Measurements from ENCODE around the gene SLC16A2.

DNA sequence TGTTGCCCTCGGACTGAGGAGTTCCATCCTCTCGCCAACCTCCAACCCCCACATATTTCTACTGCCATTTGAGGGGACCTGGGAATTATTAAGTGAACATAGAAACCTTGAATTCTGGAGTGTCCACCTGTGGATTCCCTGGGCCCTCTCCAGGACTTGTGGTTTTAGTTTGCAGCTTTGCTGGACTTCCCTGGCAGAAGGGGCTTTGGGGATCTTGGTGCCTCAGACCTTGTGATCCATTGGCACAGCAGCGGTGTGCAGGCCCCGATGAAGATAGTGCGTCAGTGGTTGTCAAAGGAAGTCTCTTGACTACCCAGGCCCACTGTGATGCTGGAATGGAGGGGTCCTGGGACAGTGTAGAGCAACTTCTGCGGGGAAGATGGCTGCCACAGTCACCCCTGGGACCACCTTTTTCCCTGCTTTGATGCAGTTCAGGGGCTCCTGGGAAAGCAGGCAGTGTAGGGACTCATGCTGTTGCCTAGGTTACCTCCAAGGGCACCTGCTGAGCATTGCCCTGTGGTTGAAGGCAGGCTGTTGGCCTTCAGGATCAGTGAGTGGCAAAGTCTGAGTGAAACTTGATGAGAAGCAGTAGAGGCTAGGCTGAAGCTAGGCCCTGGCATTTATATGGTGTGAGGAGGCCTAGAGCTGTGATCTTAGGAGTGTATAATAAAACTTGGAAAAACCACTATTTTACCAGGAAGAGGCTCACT lies 2.2 kb downstream of the SLC16A2 start:
- TF ChIP-seq, protein P1, sequence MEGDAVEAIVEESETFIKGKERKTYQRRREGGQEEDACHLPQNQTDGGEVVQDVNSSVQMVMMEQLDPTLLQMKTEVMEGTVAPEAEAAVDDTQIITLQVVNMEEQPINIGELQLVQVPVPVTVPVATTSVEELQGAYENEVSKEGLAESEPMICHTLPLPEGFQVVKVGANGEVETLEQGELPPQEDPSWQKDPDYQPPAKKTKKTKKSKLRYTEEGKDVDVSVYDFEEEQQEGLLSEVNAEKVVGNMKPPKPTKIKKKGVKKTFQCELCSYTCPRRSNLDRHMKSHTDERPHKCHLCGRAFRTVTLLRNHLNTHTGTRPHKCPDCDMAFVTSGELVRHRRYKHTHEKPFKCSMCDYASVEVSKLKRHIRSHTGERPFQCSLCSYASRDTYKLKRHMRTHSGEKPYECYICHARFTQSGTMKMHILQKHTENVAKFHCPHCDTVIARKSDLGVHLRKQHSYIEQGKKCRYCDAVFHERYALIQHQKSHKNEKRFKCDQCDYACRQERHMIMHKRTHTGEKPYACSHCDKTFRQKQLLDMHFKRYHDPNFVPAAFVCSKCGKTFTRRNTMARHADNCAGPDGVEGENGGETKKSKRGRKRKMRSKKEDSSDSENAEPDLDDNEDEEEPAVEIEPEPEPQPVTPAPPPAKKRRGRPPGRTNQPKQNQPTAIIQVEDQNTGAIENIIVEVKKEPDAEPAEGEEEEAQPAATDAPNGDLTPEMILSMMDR (IDR thresholded peaks at IDR 0.05) = no peak
- no peak for TF ChIP-seq POLR2A (IDR thresholded peaks at IDR 0.05)

Data from body of pancreas (tissue), 4 donors.